Right lobe of liver (tissue), 6 donors: ENCODE measurements around the gene PGRMC2. TPM values are rescaled to one million over a fixed set of nuclear protein-coding genes. Genes with fewer than 3 reads are reported as not detected.

Experiments used
- ATAC-seq, 4 donors: fragments of 200-7000 bp; cut with Tn5 transposase; one replicate each; pipeline ENCODE4 v1.9.1; 2020; ENCODE audit warnings: mild to moderate bottlenecking in 4 of 4, moderate library complexity in 4 of 4
- DNase-seq, 3 donors: peaks; one replicate each; pipeline ENCODE4 v3.0.0-alpha.2; 2020
- H3K27ac ChIP-seq, 3 donors: fragments of 200-600 bp; one replicate each; pipeline ENCODE4 v1.8.0; 2022
- H3K27me3 ChIP-seq, 2 donors: fragments of 200-600 bp; one replicate each; pipeline ENCODE4 v1.8.0; 2022
- H3K36me3 ChIP-seq, 4 donors: fragments of 200-600 bp; sonication (generic) in 1 of 4; one replicate each; pipeline versions ENCODE4 v1.5.1 to v1.8.0; 2017 to 2022; ENCODE audit warnings: control low read depth in 1 of 4
- H3K4me1 ChIP-seq, 4 donors: fragments of 200-600 bp; sonication (generic) in 1 of 4; one replicate each; pipeline versions ENCODE4 v1.5.1 to v1.8.0; 2017 to 2022; ENCODE audit warnings: control low read depth in 1 of 4
- H3K4me3 ChIP-seq, 3 donors: fragments of 200-600 bp; one replicate each; pipeline ENCODE4 v1.8.0; 2022
- H3K9me3 ChIP-seq, 4 donors: fragments of 200-600 bp; sonication (generic) in 1 of 4; one replicate each; pipeline versions ENCODE4 v1.5.1 to v1.8.0; 2017 to 2022; ENCODE audit warnings: control low read depth in 1 of 4
- CTCF ChIP-seq, 4 donors: fragments of 200-600 bp in 3 of 4; fragments of 450-650 bp in 1 of 4; IDR thresholded peaks; one replicate each; pipeline versions ENCODE4 v1.5.1 to v1.8.0; 2016 to 2022; ENCODE audit warnings: antibody characterized with exemption in 4 of 4, mild to moderate bottlenecking in 2 of 4
- POLR2A ChIP-seq: fragments of 450-650 bp; IDR thresholded peaks from one replicate; pipeline ENCODE4 v1.6.1; 2017; ENCODE audit warnings: antibody characterized with exemption, mild to moderate bottlenecking
- WGBS: methylation state at CpG from one replicate; pipeline ENCODE4 v1.1.6; 2018; ENCODE audit warnings: low coverage, low lambda C conversion rate; ENCODE audit not compliant: insufficient coverage; ENCODE audit errors: missing lambda C conversion rate; 5-methylcytosine and 5-hydroxymethylcytosine counted together
- intact Hi-C, 2 donors: fragments of 100-400 bp; cut with DNase I; formaldehyde crosslinking; loops; one replicate each; pipeline versions ENCODE4 v1.11.2 to v1.14.1; 2022
- total RNA-seq, 6 experiments: library from RNA; depleted of rRNA in 2 of 6; stranded (reverse); fragments of >200 nt in 2 of 6; fragmentation: NEBNext Ultra II Directional in 3 of 6; extraction: Animal tissue kit (Norgen Biotek cat#: 25700) in 3 of 6; gene quantifications; one replicate each; pipeline versions ENCODE4 v1.1.0 to v1.2.4, GENCODE V29; 2016 to 2023
- donor health status: DM: no; HTN: yes; CAD: no.
- donor health status: DM: no; HTN: no; CAD: no.
- donor health status: DM: no; HTN: no; CAD: no.
- donor health status: DM: no; HTN: yes; CAD: no.
- donor health status: DM: no; HTN: yes; CAD: no.

The PGRMC2 gene
- total RNA-seq, 6 experiments from 2014 or later: 54.3 to 129 (median 65.7) TPM

GRCh38 chr4:128309585-128309984, 22.0 kb upstream of the PGRMC2 start:
- TF ChIP-seq POLR2A: no peak
- TF ChIP-seq CTCF (IDR thresholded peaks at IDR 0.05): no peak
- ATAC-seq (no peak), DNase-seq (no peak)
- intact Hi-C loops: no loop called here
- Histone ChIP-seq H3K4me3 (no peak overlapping the region), H3K36me3 (no peaks in the 10 kb centered on the region), H3K9me3 (no peaks in the 10 kb centered on the region), H3K27me3 (no peaks in the 10 kb centered on the region), H3K27ac (peak overlapping the region in 2 of 3 donors; percentile 70 to 82), H3K4me1 (peaks cover 0 to 46% (median 12%) of the 10 kb centered on the region in 4 donors)

- ATAC-seq (no peak), DNase-seq (no peak)
- no peak overlapping the region for H3K4me3 ChIP-seq
- H3K9me3 ChIP-seq: no peaks in the 10 kb centered on the region
- 59% methylated on average over 2 of the region's 2 CpGs for WGBS
- H3K4me1 ChIP-seq: peaks cover 0 to 46% (median 12%) of the 10 kb centered on the region in 4 donors
- TF ChIP-seq POLR2A: no peak
- TF ChIP-seq CTCF (IDR thresholded peaks at IDR 0.05): no peak
- H3K27ac ChIP-seq: peak overlapping the region in 1 of 3 donors; percentile 82
- no peaks in the 10 kb centered on the region for H3K36me3 ChIP-seq
- intact Hi-C loops: no loop called here
- H3K27me3 ChIP-seq: no peaks in the 10 kb centered on the region
Measured at GRCh38 chr4:128308986-128309385, 21.4 kb upstream of the PGRMC2 start.

GRCh38 chr4:128307123-128307571, 19.5 kb upstream of the PGRMC2 start:
- DNase-seq (no peak), ATAC-seq (peak in 3 of 4 donors; percentile 4 to 17 (median 12))
- no peak for TF ChIP-seq POLR2A
- no peak for TF ChIP-seq CTCF (IDR thresholded peaks at IDR 0.05)
- peak overlapping the region in 1 of 3 donors; percentile 26 for H3K27ac ChIP-seq
- H3K9me3 ChIP-seq: no peaks in the 10 kb centered on the region
- peaks cover 0 to 44% (median 11%) of the 10 kb centered on the region in 4 donors for H3K4me1 ChIP-seq
- no peaks in the 10 kb centered on the region for H3K27me3 ChIP-seq
- no peaks in the 10 kb centered on the region for H3K36me3 ChIP-seq
- H3K4me3 ChIP-seq: no peak overlapping the region
- intact Hi-C loops: no loop called here
- WGBS: 42% methylated on average over 1 of the region's 1 CpG

GRCh38 chr4:128305942-128306341, 18.3 kb upstream of the PGRMC2 start:
- H3K9me3 ChIP-seq: no peaks in the 10 kb centered on the region
- no peak overlapping the region for H3K27ac ChIP-seq
- peaks cover 0 to 32% (median 6%) of the 10 kb centered on the region in 4 donors for H3K4me1 ChIP-seq
- no peak for ATAC-seq
- H3K4me3 ChIP-seq: no peak overlapping the region
- DNase-seq: no peak
- 40% methylated on average over 1 of the region's 2 CpGs for WGBS
- intact Hi-C loops: no loop called here
- TF ChIP-seq CTCF (IDR thresholded peaks at IDR 0.05) (no peak), POLR2A (no peak)
- H3K27me3 ChIP-seq: no peaks in the 10 kb centered on the region
- H3K36me3 ChIP-seq: no peaks in the 10 kb centered on the region

GRCh38 chr4:128303986-128304385, 16.4 kb upstream of the PGRMC2 start:
- no peaks in the 10 kb centered on the region for H3K9me3 ChIP-seq
- no peaks in the 10 kb centered on the region for H3K27me3 ChIP-seq
- 59% methylated on average over 3 of the region's 4 CpGs for WGBS
- peak in 2 of 4 donors; percentile 35 to 45 for ATAC-seq
- H3K36me3 ChIP-seq: no peaks in the 10 kb centered on the region
- TF ChIP-seq CTCF (IDR thresholded peaks at IDR 0.05) (no peak), POLR2A (no peak)
- no peak overlapping the region for H3K4me3 ChIP-seq
- peaks cover 0 to 19% (median 3%) of the 10 kb centered on the region in 4 donors for H3K4me1 ChIP-seq
- H3K27ac ChIP-seq: no peak overlapping the region
- DNase-seq: no peak
- intact Hi-C loops: no loop called here
